Measurements from ENCODE around the gene GKN1. TPM values are rescaled to one million over a fixed set of nuclear protein-coding genes. Genes with fewer than 3 reads are reported as not detected.

Gene GKN1
- total RNA-seq, 1 experiment from 2014 or later = not detected

GRCh38 chr2:69001879-69002278 is 27.4 kb downstream of the GKN1 start (continued):
- TF ChIP-seq ZNF281 (CRISPR knock-in tag; IDR thresholded peaks at IDR 0.05) = no peak
- TF ChIP-seq ZNF423 (CRISPR knock-in tag; IDR thresholded peaks at IDR 0.05) = no peak
- no peak for TF ChIP-seq PRDM15 (CRISPR knock-in tag; IDR thresholded peaks at IDR 0.05)
- no peak for TF ChIP-seq GTF2I (CRISPR knock-in tag; conservative IDR thresholded peaks at IDR 0.05)
- no peak for TF ChIP-seq ZNF671 (CRISPR knock-in tag; IDR thresholded peaks at IDR 0.05)
- TF ChIP-seq SMAD4 (CRISPR knock-in tag; IDR thresholded peaks at IDR 0.05) = no peak
- no peak for TF ChIP-seq CBFB (CRISPR knock-in tag; IDR thresholded peaks at IDR 0.05; ENCODE audit: low read depth)
- no peak for TF ChIP-seq ATF2 (CRISPR knock-in tag; IDR thresholded peaks at IDR 0.05; ENCODE audit: borderline replicate concordance, low read depth)

GRCh38 chr2:69003731-69004130 is 29.3 kb downstream of the GKN1 start:
- Mint-ChIP-seq H3K4me1 (no peaks in the 10 kb centered on the region), H3K27me3 (ENCODE audit: low read depth) (peaks cover 14% of the 10 kb centered on the region), H3K4me3 (no peak overlapping the region), H3K9me3 (peaks cover 38% of the 10 kb centered on the region), H3K27ac (no peak overlapping the region), H3K36me3 (no peaks in the 10 kb centered on the region; the same call in 1 of the 2 replicates)
- DNase-seq (ENCODE audit: low spot score) = no peak
- no peak for ATAC-seq
- POLR2A ChIA-PET = no interaction called here
- CTCF ChIA-PET = interaction anchor here (0.6 to 1.1 kb wide), 2 partner anchors 10 to 11 kb away, joined by 3 read pairs; partner anchors contain the start of gene ANTXR1
- TF ChIP-seq RELA (CRISPR knock-in tag; IDR thresholded peaks at IDR 0.05; ENCODE audit: borderline replicate concordance) (no peak), ZBTB43 (CRISPR knock-in tag; IDR thresholded peaks at IDR 0.05) (no peak), CDX4 (CRISPR knock-in tag; IDR thresholded peaks at IDR 0.05; ENCODE audit: borderline replicate concordance) (no peak), ATF2 (CRISPR knock-in tag; IDR thresholded peaks at IDR 0.05; ENCODE audit: borderline replicate concordance, low read depth) (no peak), E2F4 (CRISPR knock-in tag; IDR thresholded peaks at IDR 0.05; ENCODE audit: borderline replicate concordance, low read depth) (no peak), STAT6 (CRISPR knock-in tag; conservative IDR thresholded peaks at IDR 0.05; ENCODE audit: low read depth) (no peak), ZNF532 (CRISPR knock-in tag; IDR thresholded peaks at IDR 0.05; ENCODE audit: borderline replicate concordance) (no peak), IRF2 (CRISPR knock-in tag; IDR thresholded peaks at IDR 0.05; ENCODE audit: borderline replicate concordance, low read depth) (no peak)
